CD14-positive monocyte (primary cell): ENCODE measurements around the gene IMPG2. TPM values are rescaled to one million over a fixed set of nuclear protein-coding genes. Genes with fewer than 3 reads are reported as not detected.

Experiments used
- DNase-seq, 3 donors: peaks; one replicate each; pipeline ENCODE4 v3.0.0-alpha.2; 2011 to 2022
- H2AFZ ChIP-seq: 2 replicates; pipeline ENCODE4 v1.6.0; 2012; ENCODE audit warnings: mild to moderate bottlenecking, low read depth, low read length, inconsistent platforms; ENCODE audit not compliant: insufficient read depth, poor library complexity, severe bottlenecking
- H3K27ac ChIP-seq, 2 donors: 1 replicate in 1 of 2; 2 replicates in 1 of 2; pipeline ENCODE4 v1.5.1; 2012 to 2013; ENCODE audit warnings: low read length in 2 of 2, control low read depth in 1 of 2, inconsistent platforms in 1 of 2, low read depth in 1 of 2, mild to moderate bottlenecking in 1 of 2
- H3K27me3 ChIP-seq, 2 donors: one replicate each; pipeline versions ENCODE4 v1.6.0 to v1.6.1; 2011 to 2013; ENCODE audit warnings: low read length in 2 of 2; ENCODE audit not compliant: control insufficient read depth in 2 of 2, insufficient read depth in 2 of 2
- H3K36me3 ChIP-seq, 2 donors: replicated peaks in 1 of 2; 1 replicate in 1 of 2; 2 replicates in 1 of 2; pipeline versions ENCODE4 v1.5.1 to v1.6.1; 2012 to 2013; ENCODE audit warnings: low read length in 2 of 2, control low read depth in 1 of 2, inconsistent platforms in 1 of 2, mild to moderate bottlenecking in 1 of 2; ENCODE audit not compliant: insufficient read depth in 2 of 2, control insufficient read depth in 1 of 2
- H3K4me1 ChIP-seq, 2 donors: 1 replicate in 1 of 2; 2 replicates in 1 of 2; pipeline versions ENCODE4 v1.5.1 to v1.6.1; 2012 to 2013; ENCODE audit warnings: low read length in 2 of 2, control low read depth in 1 of 2, inconsistent platforms in 1 of 2, mild to moderate bottlenecking in 1 of 2, moderate library complexity in 1 of 2; ENCODE audit not compliant: insufficient read depth in 2 of 2, control insufficient read depth in 1 of 2
- H3K4me2 ChIP-seq: replicated peaks from 2 replicates; pipeline ENCODE3; 2012; ENCODE audit warnings: low read length, moderate library complexity, mild to moderate bottlenecking; ENCODE audit not compliant: poor library complexity, severe bottlenecking; ENCODE audit errors: extremely low read depth
- H3K4me3 ChIP-seq, 3 experiments: fragments of 200-600 bp in 1 of 3; sonication (generic) in 1 of 3; replicated peaks in 1 of 3; 1 replicate in 2 of 3; 2 replicates in 1 of 3; pipeline ENCODE4 v1.5.1; 2011 to 2013; ENCODE audit warnings: low read length in 3 of 3, mild to moderate bottlenecking in 3 of 3, control low read depth in 2 of 3, low read depth in 2 of 3, inconsistent platforms in 1 of 3, moderate library complexity in 1 of 3
- H3K79me2 ChIP-seq: 2 replicates; pipeline ENCODE4 v1.6.0; 2012; ENCODE audit warnings: mild to moderate bottlenecking, control low read depth, inconsistent platforms, low read length, moderate library complexity; ENCODE audit not compliant: insufficient read depth
- H3K9ac ChIP-seq: 2 replicates; pipeline ENCODE4 v1.6.0; 2017; ENCODE audit warnings: low read length, mild to moderate bottlenecking; ENCODE audit not compliant: insufficient read depth, poor library complexity, severe bottlenecking
- H3K9me3 ChIP-seq, 2 donors: replicated peaks in 1 of 2; 1 replicate in 1 of 2; 2 replicates in 1 of 2; pipeline versions ENCODE4 v1.5.1 to v1.6.1; 2012 to 2013; ENCODE audit warnings: low read length in 2 of 2, control low read depth in 1 of 2; ENCODE audit not compliant: control insufficient read depth in 1 of 2, insufficient read depth in 1 of 2
- H4K20me1 ChIP-seq: 2 replicates; pipeline ENCODE4 v1.6.0; 2012; ENCODE audit warnings: mild to moderate bottlenecking, low read length, control low read depth, moderate library complexity; ENCODE audit not compliant: insufficient read depth
- H3K27ac Mint-ChIP-seq, 7 donors: one replicate each; pipeline ENCODE4 v1.8.0; 2020; ENCODE audit warnings: mild to moderate bottlenecking in 7 of 7, mixed read lengths in 7 of 7, moderate library complexity in 6 of 7, inconsistent platforms in 2 of 7
- H3K27me3 Mint-ChIP-seq, 3 donors: one replicate each; pipeline ENCODE4 v1.8.0; 2021 to 2022; ENCODE audit warnings: low read depth in 3 of 3, mild to moderate bottlenecking in 3 of 3, mixed read lengths in 3 of 3, moderate library complexity in 3 of 3, inconsistent platforms in 1 of 3
- H3K36me3 Mint-ChIP-seq, 2 donors: one replicate each; pipeline ENCODE4 v1.8.0; 2020; ENCODE audit warnings: mixed read lengths in 2 of 2, inconsistent platforms in 1 of 2, mild to moderate bottlenecking in 1 of 2
- H3K4me1 Mint-ChIP-seq: one replicate; pipeline ENCODE4 v1.8.0; 2020; ENCODE audit warnings: mild to moderate bottlenecking, mixed read lengths
- H3K4me3 Mint-ChIP-seq, 2 donors: one replicate each; pipeline ENCODE4 v1.8.0; 2020; ENCODE audit warnings: mild to moderate bottlenecking in 2 of 2, mixed read lengths in 2 of 2, moderate library complexity in 1 of 2
- H3K9me3 Mint-ChIP-seq, 7 donors: one replicate each; pipeline ENCODE4 v1.8.0; 2020 to 2022; ENCODE audit warnings: mixed read lengths in 7 of 7, mild to moderate bottlenecking in 6 of 7, moderate library complexity in 6 of 7, inconsistent platforms in 2 of 7
- WGBS: methylation state at CpG from one replicate; pipeline ENCODE4 v1.1.5; 2013; ENCODE audit warnings: missing lambda C conversion rate; ENCODE audit not compliant: insufficient coverage; 5-methylcytosine and 5-hydroxymethylcytosine counted together
- intact Hi-C, 2 donors: fragments of 100-400 bp; cut with micrococcal nuclease; formaldehyde crosslinking; loops; one replicate each; pipeline versions ENCODE4 v1.15.0 to v1.15.1; 2023
- polyA plus RNA-seq, 3 donors: library from polyadenylated mRNA; depleted of rRNA in 1 of 3; unstranded in 2 of 3; stranded (reverse) in 1 of 3; fragments of 300-500 nt in 2 of 3; fragments of >200 nt in 1 of 3; fragmentation: Illumina TruSeq in 2 of 3; gene quantifications; 1 replicate in 2 of 3; 2 replicates in 1 of 3; pipeline ENCODE4 v1.2.3, GENCODE V29; 2012 to 2021
- TF ChIP-seq, protein P1 (sequence below): fragments of 200-600 bp; IDR thresholded peaks from one replicate; pipeline ENCODE4 v1.8.0; 2022; ENCODE audit warnings: antibody characterized with exemption, mild to moderate bottlenecking

Gene IMPG2
- polyA plus RNA-seq, 3 donors: 0.04 to 0.15 TPM; not detected in 1

DNA sequence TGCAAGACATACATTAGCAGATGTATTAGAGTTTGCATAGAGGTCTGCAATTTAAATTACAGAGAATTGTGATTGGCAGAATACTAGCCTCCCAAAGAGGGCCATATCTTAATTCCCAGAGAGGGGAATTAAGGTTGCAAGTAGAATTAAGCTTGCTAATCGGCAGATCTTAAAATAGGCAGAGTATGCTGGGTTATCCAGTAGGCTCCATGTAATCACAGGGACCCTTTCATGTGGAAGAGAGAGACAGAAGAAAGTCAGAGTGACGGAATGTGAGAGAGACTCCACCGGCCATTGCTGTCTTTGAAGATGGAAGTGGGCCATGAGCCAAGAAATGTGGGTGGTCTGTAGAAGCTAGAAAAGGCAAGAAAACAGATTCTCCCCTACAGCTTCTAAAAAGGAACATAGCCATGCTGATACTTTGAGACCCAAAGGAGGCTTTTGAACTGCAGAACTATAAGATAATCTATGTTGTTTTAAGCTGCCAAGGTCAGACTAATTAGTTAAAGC, 38.8 kb downstream of the IMPG2 start:
- H3K4me3 Mint-ChIP-seq: no peak overlapping the region
- peaks cover 0 to 2% (median 0%) of the 10 kb centered on the region in 7 donors for H3K9me3 Mint-ChIP-seq
- H2AFZ ChIP-seq: no peak overlapping the region
- DNase-seq: no peak
- no peaks in the 10 kb centered on the region for H3K36me3 ChIP-seq
- H3K27ac ChIP-seq: no peak overlapping the region
- no peak overlapping the region for H3K4me3 ChIP-seq
- H3K27me3 Mint-ChIP-seq: peaks cover 0 to 4% (median 0%) of the 10 kb centered on the region in 3 donors
- H3K27me3 ChIP-seq: no peaks in the 10 kb centered on the region
- H3K9me3 ChIP-seq: no peaks in the 10 kb centered on the region
- intact Hi-C loops: no loop called here
- H3K36me3 Mint-ChIP-seq: no peaks in the 10 kb centered on the region
- no peaks in the 10 kb centered on the region for H4K20me1 ChIP-seq
- no peaks in the 10 kb centered on the region for H3K4me1 Mint-ChIP-seq
- H3K4me2 ChIP-seq: no peak overlapping the region
- no peak overlapping the region for H3K27ac Mint-ChIP-seq
- WGBS: 83% methylated on average over 1 of the region's 3 CpGs
- H3K9ac ChIP-seq: no peak overlapping the region
- no peaks in the 10 kb centered on the region for H3K79me2 ChIP-seq
- TF ChIP-seq, protein P1, sequence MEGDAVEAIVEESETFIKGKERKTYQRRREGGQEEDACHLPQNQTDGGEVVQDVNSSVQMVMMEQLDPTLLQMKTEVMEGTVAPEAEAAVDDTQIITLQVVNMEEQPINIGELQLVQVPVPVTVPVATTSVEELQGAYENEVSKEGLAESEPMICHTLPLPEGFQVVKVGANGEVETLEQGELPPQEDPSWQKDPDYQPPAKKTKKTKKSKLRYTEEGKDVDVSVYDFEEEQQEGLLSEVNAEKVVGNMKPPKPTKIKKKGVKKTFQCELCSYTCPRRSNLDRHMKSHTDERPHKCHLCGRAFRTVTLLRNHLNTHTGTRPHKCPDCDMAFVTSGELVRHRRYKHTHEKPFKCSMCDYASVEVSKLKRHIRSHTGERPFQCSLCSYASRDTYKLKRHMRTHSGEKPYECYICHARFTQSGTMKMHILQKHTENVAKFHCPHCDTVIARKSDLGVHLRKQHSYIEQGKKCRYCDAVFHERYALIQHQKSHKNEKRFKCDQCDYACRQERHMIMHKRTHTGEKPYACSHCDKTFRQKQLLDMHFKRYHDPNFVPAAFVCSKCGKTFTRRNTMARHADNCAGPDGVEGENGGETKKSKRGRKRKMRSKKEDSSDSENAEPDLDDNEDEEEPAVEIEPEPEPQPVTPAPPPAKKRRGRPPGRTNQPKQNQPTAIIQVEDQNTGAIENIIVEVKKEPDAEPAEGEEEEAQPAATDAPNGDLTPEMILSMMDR: no peak
- H3K4me1 ChIP-seq: no peaks in the 10 kb centered on the region

DNA sequence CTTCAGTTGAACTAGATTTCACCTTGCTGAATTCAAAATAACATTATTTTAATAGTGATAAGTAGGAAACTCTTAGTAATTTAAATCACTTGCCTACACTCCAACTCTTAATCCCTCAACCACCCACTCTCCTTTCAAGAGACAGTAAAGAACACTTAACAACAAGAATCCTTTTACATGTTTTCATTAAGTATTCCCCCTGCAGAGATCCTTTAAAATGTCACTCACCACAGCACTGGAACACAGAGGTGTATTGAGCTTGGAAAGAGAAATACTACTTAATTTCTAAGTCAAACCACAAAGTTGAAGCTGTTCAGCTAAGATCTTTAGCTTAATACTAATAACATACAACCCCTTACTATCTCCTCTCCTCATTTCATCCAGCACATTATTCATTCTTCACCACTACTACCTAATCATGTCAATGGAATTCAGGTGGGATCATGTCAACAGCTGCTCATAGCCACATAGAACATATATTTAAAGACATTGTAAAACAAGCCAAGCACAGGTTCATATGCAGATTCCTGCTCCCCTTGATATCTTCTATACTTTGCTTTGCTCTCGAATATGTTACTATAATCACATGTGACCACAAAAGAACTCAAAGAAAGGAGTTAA, 40.5 kb downstream of the IMPG2 start:
- H3K4me3 Mint-ChIP-seq: no peak overlapping the region
- H4K20me1 ChIP-seq: no peaks in the 10 kb centered on the region
- DNase-seq: no peak
- no peak overlapping the region for H3K9ac ChIP-seq
- H3K79me2 ChIP-seq: no peaks in the 10 kb centered on the region
- no peaks in the 10 kb centered on the region for H3K9me3 ChIP-seq
- H3K27me3 ChIP-seq: no peaks in the 10 kb centered on the region
- no peaks in the 10 kb centered on the region for H3K36me3 ChIP-seq
- H3K4me3 ChIP-seq: no peak overlapping the region
- H2AFZ ChIP-seq: no peak overlapping the region
- WGBS: no CpG with 5 or more reads among the region's 1 CpG
- no peaks in the 10 kb centered on the region for H3K4me1 ChIP-seq
- no peaks in the 10 kb centered on the region for H3K36me3 Mint-ChIP-seq
- H3K27ac Mint-ChIP-seq: no peak overlapping the region
- TF ChIP-seq, protein P1: no peak
- H3K4me2 ChIP-seq: no peak overlapping the region
- intact Hi-C loops: no loop called here
- H3K27me3 Mint-ChIP-seq: peaks cover 0 to 2% (median 0%) of the 10 kb centered on the region in 3 donors
- H3K4me1 Mint-ChIP-seq: no peaks in the 10 kb centered on the region
- peaks cover 0 to 2% (median 0%) of the 10 kb centered on the region in 7 donors for H3K9me3 Mint-ChIP-seq
- no peak overlapping the region for H3K27ac ChIP-seq
